SW 1271 (cell line): Measurements from ENCODE around the gene OTUD7B.
"Not testable (repeated sequence)": the region's sequence is repeated elsewhere in the genome, so short reads cannot be mapped to it uniquely, and the experiment has no call there.

Experiments
- DNase-seq, 2 experiments: peaks; one replicate each; lab custom pipeline; 2025; lab: John Stamatoyannopoulos, UW

OTUD7B gene

DNA sequence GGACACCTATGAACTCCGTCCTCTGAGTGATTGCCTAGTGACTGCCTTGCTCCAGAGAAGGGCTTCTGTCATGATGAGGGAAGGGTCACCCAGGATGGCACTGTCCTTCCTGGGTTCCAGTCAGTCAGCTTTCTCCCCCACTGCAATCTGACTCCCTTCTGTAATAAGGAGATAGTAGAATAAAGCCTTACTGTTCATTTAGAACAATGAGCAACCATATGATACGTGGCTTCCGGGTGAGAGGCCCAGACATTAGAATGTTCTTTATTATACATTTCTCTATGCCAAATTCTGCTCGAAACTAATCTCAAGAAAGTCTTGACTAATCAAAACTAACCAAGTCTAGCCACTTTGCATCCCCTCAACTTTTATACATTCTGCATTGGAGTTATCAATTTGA is 65.3 kb downstream of the OTUD7B start:
- DNase-seq: no peak

DNA sequence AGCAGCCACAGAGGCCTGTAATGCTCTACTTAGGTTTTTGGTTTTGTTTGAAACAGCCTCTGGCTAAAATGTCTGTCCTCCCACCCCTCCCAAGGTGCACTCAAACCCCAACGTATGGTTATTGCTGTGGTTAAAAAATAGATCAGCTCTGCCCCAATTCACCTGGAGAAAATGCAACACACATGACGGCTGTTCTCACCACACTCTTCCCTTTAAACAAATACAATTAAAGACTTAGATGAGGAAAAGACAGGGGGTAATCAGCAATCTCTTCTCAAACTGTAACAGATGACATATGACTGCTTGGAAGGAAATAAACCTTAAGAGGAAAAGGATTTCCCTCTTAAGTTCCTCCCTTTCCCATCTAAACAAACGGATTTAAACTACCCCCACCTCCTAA is 67.6 kb downstream of the OTUD7B start:
- no peak for DNase-seq

DNA sequence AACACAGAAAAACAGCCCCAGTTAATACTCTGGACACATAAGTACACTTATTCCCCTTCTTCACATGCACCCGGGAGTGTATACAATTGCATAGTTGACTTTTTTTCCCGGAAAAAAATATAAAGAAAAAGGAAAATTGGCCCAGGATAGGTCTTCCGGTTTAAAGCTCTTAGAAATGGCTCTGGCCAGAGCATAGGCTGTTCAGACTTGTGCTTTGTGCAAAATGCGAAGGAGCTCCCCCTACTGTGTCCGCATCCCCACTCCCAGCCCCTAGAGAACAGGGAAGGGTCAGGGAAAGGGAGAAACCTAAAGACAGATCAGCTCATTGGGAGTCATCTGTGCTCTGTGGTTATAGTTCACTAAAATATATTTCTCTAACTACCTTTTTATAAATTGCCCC is 68.3 kb downstream of the OTUD7B start:
- no peak for DNase-seq

DNA sequence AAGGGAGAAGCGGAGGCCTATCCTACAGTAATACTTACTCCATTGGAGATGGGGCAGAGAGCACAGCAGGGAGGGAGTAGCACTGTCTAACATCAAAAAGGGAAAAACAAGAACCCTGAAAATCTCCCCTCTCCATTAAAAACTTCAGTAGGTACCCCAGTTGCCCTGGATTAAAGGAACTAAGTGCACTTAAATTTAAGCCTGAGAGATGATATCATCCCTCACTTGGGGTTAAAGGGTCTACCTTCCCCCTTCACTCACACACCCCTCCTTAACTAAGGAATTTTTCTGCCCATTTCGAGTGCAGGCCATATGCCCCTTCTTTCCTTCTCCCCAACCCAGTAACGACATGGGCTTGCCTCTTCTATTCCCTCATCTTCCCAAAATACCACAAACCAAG is 70.1 kb downstream of the OTUD7B start:
- DNase-seq: no peak

DNA sequence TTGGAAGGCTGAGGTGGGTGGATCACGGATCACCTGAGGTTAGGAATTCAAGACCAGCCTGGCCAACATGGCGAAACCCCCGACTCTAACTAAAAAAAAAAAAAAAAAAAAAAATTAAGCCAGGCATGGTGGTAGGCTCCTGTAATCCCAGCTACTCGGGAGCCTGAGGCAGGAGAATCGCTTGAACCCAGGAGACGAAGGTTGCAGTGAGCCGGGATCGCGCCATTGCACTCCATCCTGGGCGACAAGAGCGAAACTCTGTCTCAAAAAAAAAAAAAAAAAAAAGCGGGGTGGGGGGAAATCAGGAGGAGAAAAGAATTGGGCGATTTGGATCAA is 71.9 kb downstream of the OTUD7B start:
- not testable (repeated sequence) for DNase-seq

DNA sequence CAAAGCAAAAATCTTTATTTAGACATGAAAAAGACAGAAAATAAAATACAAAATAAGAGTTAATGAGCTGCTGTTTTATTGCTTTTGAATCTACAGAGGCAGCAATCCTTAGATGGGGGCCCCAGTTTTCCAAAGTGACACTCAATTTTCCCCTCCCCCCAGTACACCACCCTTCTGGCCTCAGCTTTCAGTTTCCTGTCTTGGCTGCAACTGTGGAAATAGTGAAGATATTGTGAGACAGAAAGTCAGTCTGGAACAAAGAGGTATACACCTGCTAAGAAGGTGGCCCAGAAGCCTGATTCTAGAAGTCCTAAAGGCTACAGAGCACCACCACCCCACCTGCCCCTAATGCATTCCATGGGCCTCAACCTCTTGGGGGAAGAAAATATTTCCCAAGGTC is 72.8 kb downstream of the OTUD7B start:
- DNase-seq: no peak

DNA sequence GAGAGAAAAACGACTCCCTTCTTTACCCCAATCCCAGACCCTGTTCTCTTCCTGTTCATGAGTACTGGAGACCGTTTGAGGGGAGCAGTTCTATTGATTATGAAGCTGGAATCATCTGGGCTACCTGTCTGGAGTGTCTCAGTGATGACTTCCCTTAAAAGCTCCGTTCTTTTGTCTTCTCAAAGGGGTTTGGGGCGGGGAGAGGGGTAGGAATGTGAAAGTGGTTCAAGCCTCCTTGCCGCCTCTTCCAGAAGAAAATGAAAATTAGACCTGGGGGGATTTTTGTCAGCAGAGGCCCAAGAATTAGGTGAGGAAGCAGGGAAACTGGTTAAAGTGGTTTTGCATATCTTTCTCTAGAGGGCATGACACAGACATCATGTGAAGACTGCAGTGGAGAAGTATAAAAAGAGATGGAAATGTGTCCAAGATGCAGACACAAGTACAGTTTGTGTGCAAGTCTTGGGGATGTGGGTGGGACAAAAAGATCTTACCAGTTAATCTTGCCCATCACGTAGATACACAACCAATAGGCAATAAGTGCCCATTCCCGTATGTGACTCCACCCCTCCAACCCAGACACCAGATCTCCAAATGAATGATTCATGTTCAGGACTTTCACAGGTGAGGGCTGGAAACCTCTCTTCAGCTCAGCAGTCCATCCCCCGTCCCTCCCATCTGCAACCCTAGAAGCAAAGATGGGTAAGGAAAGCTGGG is 73.4 kb downstream of the OTUD7B start:
- peak in 1 of 2 experiments; percentile 64 for DNase-seq

DNA sequence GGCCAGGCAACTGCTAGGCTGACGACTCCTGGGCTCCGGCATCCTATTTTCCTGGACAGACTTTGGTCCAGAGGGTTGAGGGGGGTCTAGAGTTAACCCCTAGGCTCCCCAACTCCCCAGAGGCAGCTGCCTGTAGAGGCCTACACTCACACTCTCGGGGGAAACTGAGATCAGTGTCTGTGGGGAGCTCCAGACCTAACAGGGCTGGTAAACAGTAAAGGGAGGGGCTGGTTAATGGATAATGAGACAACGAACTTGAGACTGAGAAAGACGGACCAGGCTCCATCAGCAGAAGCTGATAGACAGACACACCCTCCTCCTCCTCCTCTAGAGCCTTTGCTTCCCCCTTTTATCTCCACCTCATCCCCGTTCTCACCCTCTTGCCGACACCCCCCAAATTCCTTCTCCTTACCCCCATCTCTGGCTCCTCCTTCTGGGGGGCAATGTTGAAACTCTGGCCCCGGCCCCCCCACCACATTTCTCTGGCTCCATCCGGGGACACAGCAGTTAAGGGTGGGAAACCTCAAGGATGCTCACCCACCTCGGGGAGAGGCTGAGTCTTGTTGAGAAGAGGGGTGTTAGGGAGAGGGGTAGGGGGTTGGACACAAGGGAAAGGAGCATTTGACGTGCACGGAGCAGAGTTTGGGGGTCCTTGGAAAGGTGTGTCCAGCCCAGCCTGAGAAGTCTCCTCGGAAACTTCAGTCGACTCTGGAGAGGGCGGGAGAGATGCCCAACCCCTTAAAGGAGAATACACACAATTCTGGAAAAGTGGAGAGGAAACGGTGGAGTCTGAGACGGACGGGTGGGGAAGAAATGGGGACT is 74.1 kb downstream of the OTUD7B start, which contains the start of gene MTMR11:
MTMR11 (minus strand) TSS at position 710 of the 822 bp plus-strand sequence; CDS start at position 478, 232 bp downstream.
- DNase-seq: no peak

DNA sequence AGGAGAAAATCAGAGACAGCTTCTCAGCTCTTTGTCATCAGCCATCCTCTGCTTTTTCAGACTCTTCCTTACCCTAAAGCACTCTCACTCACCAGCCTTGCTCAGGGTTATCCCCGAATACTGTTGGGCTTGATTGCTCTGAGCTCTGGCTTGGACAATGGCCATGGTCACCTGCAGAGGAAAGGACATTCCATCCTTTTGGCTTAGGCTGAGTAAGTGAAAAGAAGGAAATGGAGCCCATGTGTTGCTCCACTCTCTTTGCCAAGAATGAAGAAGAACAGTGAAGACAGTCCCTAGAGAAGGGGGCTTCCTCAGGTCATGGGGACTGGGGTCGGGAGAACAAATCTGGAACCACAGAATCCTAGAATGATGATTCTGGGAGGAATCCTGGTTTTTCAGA is 76.2 kb downstream of the OTUD7B start:
- no peak for DNase-seq

DNA sequence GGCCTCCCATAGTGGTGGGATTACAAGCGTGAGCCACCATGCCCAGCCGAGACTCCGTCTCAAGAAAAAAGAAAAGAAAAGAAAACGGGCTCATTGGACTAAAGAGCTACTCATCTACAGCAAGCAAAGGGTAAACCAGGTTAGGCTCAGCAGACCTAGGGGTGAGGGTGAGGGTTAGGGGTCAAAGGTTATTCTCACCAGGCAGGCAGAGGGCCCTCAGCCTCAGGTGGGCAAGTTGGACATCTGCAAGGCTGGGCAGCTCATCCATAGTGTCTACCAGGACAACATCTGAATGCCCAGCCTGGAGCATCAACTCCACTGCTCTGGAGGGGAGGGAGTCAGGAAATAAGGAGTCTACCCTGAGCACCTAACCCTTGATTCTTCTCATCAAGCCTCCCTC is 77.3 kb downstream of the OTUD7B start:
- DNase-seq: no peak

DNA sequence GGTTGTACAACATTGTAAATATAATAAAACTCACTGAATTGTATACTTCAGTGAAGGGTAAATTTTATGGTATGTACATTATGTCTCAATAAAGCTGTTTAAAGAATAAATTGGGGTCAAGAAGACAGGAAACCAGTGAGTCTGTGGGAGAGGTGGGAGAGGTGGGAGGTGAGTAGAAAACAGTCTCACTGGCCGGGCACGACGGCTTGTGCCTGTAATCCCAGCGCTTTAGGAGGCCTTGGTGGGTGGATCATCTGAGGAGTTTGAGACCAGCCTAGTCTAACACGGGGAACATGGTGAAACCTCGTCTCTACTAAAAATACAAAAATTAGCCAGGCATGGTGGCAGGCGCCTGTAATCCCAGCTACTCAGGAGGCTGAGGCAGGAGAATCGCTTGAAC is 78.1 kb downstream of the OTUD7B start:
- no peak for DNase-seq

DNA sequence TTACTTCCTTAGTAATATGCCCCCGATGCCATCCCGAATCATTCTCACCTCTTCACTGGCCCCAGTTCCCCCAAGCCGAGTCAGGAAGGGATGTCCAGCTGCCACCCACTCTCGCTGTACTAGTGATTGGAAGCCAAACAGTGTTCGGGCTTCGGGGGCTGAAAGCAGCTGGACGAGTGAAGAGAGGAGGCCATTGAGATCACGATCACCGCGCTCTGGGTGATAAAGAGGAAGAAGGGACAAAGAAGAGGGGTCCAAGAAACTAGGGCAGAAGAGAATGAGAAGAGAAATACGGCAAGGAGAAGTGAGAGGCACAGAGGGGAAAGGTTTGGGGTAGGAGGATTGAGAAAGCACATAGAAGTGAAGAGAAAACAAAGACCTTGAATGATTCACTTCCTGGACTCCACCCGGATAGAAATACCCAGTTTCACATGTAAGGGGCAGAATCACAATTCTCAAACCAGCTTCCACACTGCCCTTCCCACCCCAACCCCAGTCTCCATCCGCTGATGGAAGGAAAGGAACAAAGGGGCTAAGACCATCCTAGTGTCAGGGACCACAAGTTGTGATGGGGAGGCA is 79.2 kb downstream of the OTUD7B start:
- no peak for DNase-seq

DNA sequence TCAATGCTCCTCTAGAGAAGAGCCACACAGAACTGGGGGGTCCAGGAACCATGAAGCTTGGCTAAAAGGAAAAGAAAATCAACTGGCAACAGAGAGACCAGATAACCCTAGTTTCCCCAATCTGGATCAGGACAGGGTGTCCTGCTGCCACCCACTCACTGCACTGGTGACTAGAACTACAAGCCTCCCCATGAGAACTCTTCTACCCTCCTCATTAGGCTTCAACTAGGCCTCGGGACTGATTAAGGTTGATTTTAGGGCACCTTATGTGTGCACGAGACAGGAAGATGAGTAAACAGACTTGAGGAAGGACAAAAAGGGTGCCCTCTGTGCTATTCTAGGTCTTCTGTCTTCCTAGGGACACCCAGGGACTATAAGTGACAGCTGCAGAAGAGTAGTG is 80.7 kb downstream of the OTUD7B start:
- no peak for DNase-seq

DNA sequence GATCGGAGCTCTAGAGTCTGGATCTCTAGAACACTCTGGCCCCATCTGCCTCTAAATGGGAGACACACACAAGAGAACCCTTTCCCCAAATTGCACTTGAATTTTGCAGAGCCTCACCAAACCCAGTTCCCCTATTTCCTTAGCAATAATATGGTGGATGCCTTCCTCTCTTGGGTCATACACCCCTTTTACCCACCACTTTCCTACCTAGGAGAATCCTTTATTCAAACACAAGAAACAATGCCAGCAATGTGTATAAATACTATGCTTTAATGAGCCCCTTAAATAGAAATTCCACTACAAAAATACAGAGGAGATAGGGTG is 82.2 kb downstream of the OTUD7B start:
- no peak for DNase-seq

DNA sequence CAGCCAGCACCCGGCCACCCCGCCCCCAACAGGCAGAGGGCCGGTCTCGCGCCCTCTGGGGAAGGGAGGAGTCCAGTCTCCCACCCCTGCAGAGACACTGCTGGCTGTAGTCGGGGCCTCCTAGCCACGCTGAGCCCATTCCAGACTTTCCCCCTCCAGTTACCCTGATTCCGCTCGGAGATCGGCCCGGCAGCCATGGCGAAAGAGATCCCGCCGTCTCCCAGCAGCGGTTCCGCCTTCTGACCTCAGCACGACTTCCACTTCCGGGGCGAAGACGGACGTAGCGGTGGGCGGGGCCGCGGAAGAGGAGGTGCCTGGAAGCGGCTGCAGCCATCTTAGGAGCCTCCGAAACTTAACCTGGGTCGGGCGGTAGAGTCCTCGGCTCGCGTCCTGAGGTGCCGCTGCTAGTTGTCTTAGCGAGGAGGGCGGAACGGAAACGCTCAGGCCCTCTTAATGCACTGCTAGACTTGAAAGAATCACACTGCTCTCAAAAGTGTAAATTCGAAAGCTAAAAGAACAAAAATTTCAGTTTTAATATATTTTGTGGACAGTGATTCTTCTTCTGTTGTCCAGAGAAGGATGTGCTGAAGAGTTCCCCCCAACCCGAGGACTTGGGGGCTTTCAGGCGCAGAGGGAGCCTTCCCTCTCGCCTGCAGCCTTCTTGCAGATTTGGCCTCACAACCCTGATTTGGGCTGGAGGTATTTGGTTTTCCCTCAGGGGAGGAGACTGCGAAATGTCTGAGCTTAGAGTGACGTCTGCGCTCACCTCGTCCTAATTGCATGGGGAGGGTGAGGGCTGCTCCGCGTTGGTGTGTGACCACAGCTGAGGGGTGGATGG is 82.7 kb downstream of the OTUD7B start, which contains the start of gene SF3B4:
SF3B4 (minus strand) TSS at position 241 of the 838 bp plus-strand sequence; CDS start at position 197, 44 bp downstream.
- peak; percentile 56 to 90 for DNase-seq

DNA sequence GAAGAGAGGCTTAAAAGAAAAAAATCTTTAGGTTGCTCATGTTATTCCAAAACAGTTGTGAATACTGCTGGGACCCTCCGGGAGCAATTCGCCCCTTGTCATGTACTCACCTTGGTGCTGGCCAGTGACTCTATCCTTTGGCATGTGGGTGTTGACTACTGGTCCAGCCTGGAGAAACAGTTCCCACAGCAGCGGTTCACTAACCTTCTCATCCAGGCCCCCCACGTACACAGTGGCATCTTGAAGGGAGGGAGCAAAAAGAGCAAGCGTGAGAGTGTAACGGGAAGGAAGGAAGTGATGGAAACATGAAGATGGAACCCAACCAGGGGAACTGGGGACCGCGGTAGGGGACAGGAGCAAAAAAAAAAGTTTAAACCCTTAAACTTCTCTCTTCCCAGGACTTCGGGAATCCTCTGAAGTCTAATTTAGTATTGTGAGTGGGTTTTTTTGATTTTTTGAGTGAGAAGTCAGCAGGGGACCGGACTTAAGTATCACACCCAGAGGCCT is 83.4 kb downstream of the OTUD7B start:
- no peak for DNase-seq

DNA sequence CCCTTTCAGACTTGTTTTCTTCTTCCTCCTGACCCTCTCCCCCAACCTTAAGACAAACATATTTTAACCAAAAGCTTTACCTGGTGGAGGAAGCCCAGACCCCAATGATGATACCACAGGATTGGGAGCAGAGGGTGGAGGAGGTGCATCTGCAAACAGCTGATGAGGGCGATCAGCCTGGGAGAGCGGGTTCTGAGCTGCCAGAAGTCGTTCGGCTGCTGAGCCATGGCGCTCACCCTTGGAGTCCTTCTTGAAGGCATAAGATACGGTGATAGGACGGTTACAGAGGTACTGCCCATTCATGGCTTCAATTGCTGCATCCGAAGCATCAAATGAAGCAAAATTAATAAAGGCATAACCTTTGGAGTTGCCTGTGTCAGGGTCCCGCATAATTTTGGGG is 84.2 kb downstream of the OTUD7B start:
- DNase-seq: no peak

DNA sequence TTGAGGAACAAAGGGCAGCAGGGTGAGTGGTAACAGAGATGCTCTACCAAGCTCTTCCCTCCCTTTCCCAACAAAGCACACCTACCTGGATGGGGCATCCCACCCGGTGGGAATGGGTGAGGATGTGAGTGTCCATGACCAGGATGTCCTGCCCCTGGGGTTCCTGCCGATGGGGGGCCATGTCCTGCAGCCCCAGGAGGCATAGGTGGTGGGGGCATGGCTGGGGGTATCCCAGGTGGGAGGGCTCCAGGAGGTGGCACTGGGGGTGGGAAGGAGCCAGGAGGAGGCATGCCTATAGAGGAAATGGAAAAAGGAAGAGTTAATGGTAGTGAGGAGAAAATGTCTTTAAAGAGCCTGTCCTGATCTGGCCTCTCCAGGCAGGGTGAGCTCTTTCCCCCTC is 84.8 kb downstream of the OTUD7B start:
- no peak for DNase-seq

DNA sequence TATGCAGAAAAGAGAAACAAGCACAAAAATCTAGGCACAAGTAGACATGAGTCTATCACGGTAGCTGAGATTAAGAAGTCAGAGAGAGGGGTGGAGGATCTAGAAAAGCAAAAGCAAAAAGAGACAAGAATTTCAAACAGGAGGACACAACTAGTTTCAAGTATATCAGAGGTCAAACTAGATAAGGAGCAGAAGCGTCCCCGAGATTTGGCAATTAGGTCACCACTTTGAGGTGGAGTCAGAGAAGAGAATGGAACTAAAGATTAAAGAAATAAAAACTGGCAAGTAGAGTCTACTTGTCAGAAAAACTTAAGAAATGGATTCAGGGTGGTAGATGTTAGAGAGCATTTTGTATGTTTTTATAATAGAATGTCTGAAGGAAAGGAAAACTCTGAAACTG is 85.2 kb downstream of the OTUD7B start:
- no peak for DNase-seq

DNA sequence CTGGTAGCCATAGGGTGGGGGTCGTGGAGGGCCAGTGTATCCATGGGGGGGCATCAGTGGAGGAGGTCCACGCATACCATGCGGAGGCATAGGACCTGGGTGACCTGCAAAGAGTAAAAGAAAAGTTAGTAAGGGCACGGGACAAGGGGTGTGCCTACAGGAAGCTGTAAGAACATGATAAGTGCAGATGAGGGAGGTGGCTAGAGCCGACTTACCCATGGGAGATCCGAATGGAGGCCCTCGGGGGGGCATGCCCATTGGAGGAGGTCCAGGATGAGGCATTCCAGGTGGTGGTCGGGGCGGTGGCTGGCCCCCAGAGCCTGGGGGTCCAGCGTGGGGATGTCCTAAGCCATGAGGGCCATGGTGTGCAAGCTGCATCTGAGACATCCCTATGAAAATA is 86.9 kb downstream of the OTUD7B start:
- DNase-seq: no peak

DNA sequence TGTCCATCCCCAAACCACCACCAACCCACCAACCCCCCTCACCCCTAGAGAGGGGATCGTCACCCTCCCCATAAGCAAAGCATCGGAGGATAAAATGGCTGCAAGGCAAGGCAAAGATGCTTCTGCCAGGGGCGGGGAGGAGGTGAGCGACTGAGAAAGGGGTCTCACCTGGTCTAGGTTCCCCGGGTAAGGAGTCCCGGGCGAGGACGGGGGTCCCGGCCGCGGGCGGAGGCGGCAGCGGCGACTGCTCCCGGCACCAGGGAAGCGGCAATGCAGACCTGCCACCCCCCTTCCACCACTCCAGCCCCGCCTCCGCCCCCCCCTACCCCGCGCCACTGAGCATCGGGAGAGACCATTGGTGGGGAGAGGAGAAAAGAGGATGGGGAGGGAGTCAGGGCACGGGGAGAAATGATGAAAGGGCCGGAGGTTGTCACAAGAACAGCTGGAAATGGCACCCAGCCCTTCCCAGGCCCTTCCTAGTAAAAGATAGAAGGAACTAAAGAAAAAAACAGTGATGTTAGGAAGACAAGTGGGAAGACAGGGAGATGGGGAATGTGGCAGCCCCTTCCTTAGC is 92.9 kb downstream of the OTUD7B start, which contains the start of gene SV2A:
SV2A (minus strand) TSS at position 274 of the 574 bp plus-strand sequence. CDS start 4,004 bp downstream, outside the sequence.
- no peak for DNase-seq

DNA sequence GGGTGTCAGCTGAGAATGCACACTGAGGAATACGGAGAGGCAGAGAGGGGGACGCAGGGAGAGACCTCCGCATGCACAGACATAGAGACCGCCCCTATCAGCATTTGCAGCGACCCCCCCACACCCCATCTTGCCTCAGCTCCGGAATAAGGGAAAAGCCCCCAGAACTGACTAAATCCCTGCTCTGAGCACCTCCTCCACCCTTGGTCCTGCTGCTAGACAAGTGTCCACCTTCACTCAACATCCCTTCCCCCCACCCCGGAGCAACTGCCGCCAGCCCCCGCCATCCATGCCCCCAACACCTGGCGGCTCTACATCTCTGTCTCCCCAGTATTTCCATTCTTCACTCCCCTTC is 93.7 kb downstream of the OTUD7B start:
- no peak for DNase-seq
